ENCODE results near the gene SCP2D1.

- TF ChIP-seq CTCF (IDR thresholded peaks at IDR 0.05; ENCODE audit: extremely low read depth in 1 of 2, insufficient read depth in 1 of 2, low read depth in 1 of 2, low read length in 2 of 2) (no peak), MAX (IDR thresholded peaks at IDR 0.05; ENCODE audit: insufficient read depth, insufficient read length) (no peak), MYC (IDR thresholded peaks at IDR 0.05; ENCODE audit: low read depth, low read length) (no peak), POLR2A (IDR thresholded peaks at IDR 0.05; ENCODE audit: low read depth, low read length) (no peak), POLR2AphosphoS5 (IDR thresholded peaks at IDR 0.05; ENCODE audit: insufficient read depth, low read depth, low read length) (no peak), FOS (IDR thresholded peaks at IDR 0.05; ENCODE audit: borderline replicate concordance, insufficient read depth, low read length) (no peak), JUN (IDR thresholded peaks at IDR 0.05; ENCODE audit: borderline replicate concordance, insufficient read depth, insufficient read length, low read depth) (no peak), GATA2 (IDR thresholded peaks at IDR 0.05; ENCODE audit: insufficient read depth, insufficient read length, low read depth, low read length) (no peak), EZH2 (IDR thresholded peaks at IDR 0.05; ENCODE audit: borderline replicate concordance, low read depth, low read length, severe bottlenecking) (no peak)
These were observed 42.3 kb downstream of the SCP2D1 start for GRCh38 chr20:18855882-18856281.
